ENCODE data around the gene SPATA9.

DNA sequence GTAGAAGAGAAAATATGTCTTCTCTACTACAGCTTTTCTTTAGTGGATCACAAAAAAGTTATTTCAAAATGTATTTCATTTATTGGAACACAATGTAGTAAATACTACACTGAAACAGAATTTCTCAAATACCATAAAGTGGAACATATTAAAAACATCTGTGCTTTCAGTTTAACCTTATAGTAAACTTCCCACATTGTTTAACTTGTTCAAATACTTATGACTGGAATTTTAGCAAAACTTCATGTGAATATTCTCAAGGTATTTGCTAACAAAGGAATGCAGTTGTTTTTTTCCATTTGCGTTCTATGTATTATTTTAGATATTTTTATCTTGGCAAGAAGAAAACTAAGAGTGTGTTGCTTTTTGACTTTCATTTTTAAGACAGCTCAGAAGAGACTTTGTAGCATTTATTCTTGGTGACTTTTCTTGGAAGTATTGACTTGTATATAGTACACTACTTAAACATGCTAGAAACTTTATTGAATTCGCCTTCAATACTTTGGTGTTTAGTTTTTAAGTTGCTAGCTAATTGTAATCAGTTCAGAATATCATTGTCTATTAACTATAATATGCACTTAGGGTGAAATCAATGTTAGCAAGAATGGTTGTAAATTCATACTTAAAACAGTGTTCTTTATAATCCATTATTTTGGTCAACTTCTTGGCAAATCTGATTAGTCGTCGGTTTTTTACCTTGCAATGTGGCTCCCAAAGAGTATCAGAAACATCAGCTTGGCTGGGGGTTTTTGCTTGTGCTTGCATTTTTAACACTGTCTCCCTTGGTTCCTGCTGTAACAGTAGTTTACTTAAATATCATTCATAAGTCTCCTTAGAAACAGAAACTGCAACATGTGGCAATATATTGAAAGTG, 43.4 kb upstream of the SPATA9 start:
- no peak for TF ChIP-seq CTCF (IDR thresholded peaks at IDR 0.05 in 8 of 11, conservative IDR thresholded peaks at IDR 0.05 in 3 of 11)
- TF ChIP-seq POLR2AphosphoS5 (IDR thresholded peaks at IDR 0.05) = no peak
- TF ChIP-seq POLR2A (IDR thresholded peaks at IDR 0.05) = no peak

All from spleen (tissue), 7 donors.